Activated CD8-positive, alpha-beta memory T cell treated with anti-CD3 and anti-CD28 coated beads for 36 hours (primary cell): ENCODE measurements around the gene SGSH. TPM values are rescaled to one million over a fixed set of nuclear protein-coding genes. Genes with fewer than 3 reads are reported as not detected.

Experiments used
- CTCF ChIA-PET: fragments of 350-600 bp; sonication (Branson Sonifier 250); formaldehyde crosslinking; loops from one replicate; lab custom pipeline; 2021; ENCODE audit warnings: antibody characterized with exemption; lab: Charles Lee
- POLR2A ChIA-PET: fragments of 350-600 bp; sonication (Branson Sonifier 250); formaldehyde crosslinking; loops from one replicate; lab custom pipeline; 2021; ENCODE audit warnings: antibody characterized with exemption; lab: Charles Lee
- total RNA-seq, 2 experiments: library from RNA; stranded (reverse); gene quantifications; one replicate each; pipeline ENCODE4 v1.2.3, GENCODE V29; 2021

The SGSH gene
- total RNA-seq, 2 experiments from 2014 or later, result 11.3 to 12.2 TPM

DNA sequence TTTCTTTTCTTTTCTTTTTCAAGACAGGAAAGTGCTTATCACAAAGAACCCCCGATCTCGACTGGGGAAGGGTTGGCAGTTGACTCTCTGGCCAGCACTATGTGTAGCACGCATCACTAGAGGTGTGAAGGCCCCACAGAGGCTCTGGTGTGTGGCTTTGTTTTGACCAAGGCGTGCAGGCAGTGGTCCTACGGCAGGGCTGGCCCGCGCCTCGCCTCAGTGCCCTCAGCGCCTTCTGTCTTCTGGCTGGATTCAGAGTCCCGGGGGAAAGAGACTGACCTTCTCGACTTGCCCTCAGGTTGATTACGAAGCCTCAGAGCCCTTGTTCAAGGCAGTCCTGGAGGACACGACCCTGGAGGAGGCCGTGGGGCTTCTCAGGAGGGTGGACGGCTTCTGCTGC is 18.7 kb downstream of the SGSH start:
- ChIA-PET POLR2A (no interaction called here), CTCF (no interaction called here)

- ChIA-PET POLR2A (interaction anchor here (0.6 to 0.7 kb wide), 3 partner anchors 10 to 104 kb away, joined by 3 to 5 read pairs (median 4); no protein-coding TSS in a partner anchor), CTCF (interaction anchor here (0.7 kb wide), 1 partner anchor 76 kb away, joined by 3 read pairs; no protein-coding TSS in a partner anchor)
These were observed 20.8 kb downstream of the SGSH start for GRCh38 chr17:80199295-80199694.

GRCh38 chr17:80198144-80198661 is 21.9 kb downstream of the SGSH start:
- CTCF ChIA-PET, result no interaction called here
- POLR2A ChIA-PET, result interaction anchor here (0.6 kb wide), 1 partner anchor 9 kb away, joined by 3 read pairs; no protein-coding TSS in a partner anchor

GRCh38 chr17:80196652-80197051 is 23.5 kb downstream of the SGSH start:
- ChIA-PET POLR2A (interaction anchor here (0.8 kb wide), 1 partner anchor 11 kb away, joined by 3 read pairs; no protein-coding TSS in a partner anchor), CTCF (interaction anchor here (1.0 to 3.2 kb wide), 7 partner anchors 9 to 148 kb away, joined by 3 to 29 read pairs (median 4); no protein-coding TSS in a partner anchor)

DNA sequence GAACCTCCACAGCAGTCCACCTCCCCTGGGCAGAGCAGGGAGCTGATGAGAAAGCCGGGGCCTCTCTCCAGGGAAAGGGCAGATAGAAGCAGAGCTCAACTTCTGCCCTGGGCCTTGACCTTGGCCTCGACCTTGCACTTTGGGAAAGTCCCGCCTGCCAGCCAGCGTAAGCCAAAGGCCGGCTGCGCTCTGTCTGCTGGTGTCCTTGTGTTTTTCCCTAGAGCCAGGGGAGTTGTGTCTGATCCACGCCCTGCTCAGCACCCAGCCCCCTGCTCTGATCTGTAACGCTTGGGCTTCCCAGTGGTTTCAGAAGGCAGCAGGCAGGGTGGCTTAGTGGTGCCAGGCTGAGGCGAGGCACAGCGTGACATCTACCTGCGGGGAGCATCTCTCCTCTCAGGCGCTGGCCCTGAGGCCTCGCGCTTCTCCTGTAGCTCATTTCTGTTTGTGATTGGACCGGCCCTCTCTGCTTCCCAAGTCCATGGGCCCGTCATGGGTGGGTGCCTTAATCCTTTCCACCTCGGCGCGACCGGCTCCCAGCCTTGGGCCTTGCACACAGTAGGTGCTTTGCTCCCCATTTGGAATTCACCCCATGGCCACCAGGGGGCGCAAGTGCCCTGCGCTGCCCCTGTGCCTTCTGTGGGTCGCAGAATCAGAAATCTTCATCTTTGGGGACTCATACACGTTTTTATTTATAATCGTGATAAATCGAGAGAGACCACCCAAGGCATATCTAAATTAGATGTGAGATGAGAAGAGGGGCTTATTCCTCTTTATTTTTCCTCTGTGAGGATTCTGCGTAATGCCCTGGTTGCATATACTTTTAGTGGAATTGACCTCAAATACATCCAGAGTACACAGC is 24.2 kb downstream of the SGSH start:
- ChIA-PET POLR2A (interaction anchor here (0.8 kb wide), 2 partner anchors 10 to 63 kb away, joined by 3 read pairs; no protein-coding TSS in a partner anchor), CTCF (interaction anchor here (0.6 to 3.2 kb wide), 18 partner anchors 8 to 231 kb away, joined by 3 to 29 read pairs (median 4); no protein-coding TSS in a partner anchor)

- CTCF ChIA-PET, result interaction anchor here (0.6 to 3.2 kb wide), 13 partner anchors 11 to 232 kb away, joined by 3 to 29 read pairs (median 4); no protein-coding TSS in a partner anchor
- POLR2A ChIA-PET, result interaction anchor here (0.8 kb wide), 1 partner anchor 64 kb away, joined by 3 read pairs; no protein-coding TSS in a partner anchor
These were observed 25.0 kb downstream of the SGSH start for GRCh38 chr17:80195141-80195540.

GRCh38 chr17:80191865-80192661 is 28.1 kb downstream of the SGSH start:
- ChIA-PET CTCF (no interaction called here), POLR2A (no interaction called here)

DNA sequence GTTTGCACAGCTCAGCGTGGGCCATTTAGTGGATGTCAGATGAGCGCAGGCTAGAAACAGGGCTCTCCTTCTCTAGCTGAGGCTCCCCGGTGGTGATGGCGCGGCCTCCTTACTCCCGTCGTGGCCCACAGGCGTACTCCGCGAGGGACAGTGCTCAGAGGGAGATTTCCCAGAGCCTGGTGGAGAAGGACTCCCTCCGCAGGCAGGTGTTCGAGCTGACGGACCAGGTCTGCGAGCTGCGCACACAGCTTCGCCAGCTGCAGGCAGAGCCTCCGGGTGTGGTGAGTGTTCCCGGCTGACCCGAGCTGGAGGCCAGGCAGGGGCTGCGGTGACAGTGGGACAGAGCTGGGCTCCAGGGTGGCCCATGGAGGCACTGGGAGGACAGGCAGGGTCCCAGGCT is 28.9 kb downstream of the SGSH start:
- POLR2A ChIA-PET, result no interaction called here
- CTCF ChIA-PET, result no interaction called here

- ChIA-PET CTCF (no interaction called here), POLR2A (no interaction called here)
These were observed 29.4 kb downstream of the SGSH start for GRCh38 chr17:80190716-80191115.

- ChIA-PET CTCF (no interaction called here), POLR2A (no interaction called here)
These were observed 30.5 kb downstream of the SGSH start for GRCh38 chr17:80189611-80190010.

GRCh38 chr17:80187515-80187941 is 32.6 kb downstream of the SGSH start:
- POLR2A ChIA-PET, result no interaction called here
- CTCF ChIA-PET, result interaction anchor here (0.9 to 1.4 kb wide), 2 partner anchors 9 to 179 kb away, joined by 3 to 4 read pairs; no protein-coding TSS in a partner anchor

- ChIA-PET CTCF (interaction anchor here (1.2 to 1.4 kb wide), 2 partner anchors 9 to 179 kb away, joined by 3 to 4 read pairs; no protein-coding TSS in a partner anchor), POLR2A (no interaction called here)
These were observed 33.0 kb downstream of the SGSH start for GRCh38 chr17:80187090-80187489.

GRCh38 chr17:80185968-80186367 is 34.2 kb downstream of the SGSH start:
- ChIA-PET POLR2A (interaction anchor here (0.6 kb wide), 1 partner anchor 10 kb away, joined by 3 read pairs; no protein-coding TSS in a partner anchor), CTCF (interaction anchor here (1.2 kb wide), 1 partner anchor 10 kb away, joined by 3 read pairs; no protein-coding TSS in a partner anchor)

- ChIA-PET POLR2A (no interaction called here), CTCF (no interaction called here)
These were observed 35.8 kb downstream of the SGSH start for GRCh38 chr17:80184423-80184714.

DNA sequence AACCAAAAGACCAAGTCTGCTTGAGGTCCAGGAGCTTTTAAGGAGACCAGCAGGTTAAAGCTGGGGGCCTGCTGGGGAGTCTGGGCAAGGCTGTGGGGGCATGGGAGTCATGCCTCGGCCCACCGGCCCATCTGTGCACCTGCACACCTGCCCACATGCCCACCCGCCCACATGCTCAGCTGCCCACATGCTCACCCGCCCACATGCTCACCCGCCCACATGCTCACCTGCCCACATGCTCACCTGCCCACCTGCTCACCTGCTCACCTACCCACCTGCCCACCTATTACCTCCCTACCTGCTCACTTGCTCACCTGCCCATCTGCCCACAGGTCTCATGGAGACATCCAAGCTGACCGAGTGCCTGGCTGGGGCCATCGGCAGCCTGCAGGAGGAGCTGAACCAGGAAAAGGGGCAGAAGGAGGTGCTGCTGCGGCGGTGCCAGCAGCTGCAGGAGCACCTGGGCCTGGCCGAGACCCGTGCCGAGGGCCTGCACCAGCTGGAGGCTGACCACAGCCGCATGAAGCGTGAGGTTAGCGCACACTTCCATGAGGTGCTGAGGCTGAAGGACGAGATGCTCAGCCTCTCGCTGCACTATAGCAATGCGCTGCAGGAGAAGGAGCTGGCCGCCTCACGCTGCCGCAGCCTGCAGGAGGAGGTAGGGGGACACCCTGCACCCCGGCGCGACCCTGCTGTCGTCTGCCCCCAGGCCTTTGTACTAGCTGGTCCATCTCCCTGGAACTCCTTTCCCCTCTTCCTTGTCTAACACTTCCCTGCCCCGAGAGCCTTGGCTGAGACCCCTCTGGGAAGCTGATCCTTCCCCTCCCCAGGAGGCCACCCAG is 36.3 kb downstream of the SGSH start:
- ChIA-PET CTCF (no interaction called here), POLR2A (no interaction called here)

GRCh38 chr17:80182845-80183223 is 37.3 kb downstream of the SGSH start:
- CTCF ChIA-PET, result no interaction called here
- POLR2A ChIA-PET, result no interaction called here

GRCh38 chr17:80182118-80182844 is 37.9 kb downstream of the SGSH start:
- CTCF ChIA-PET, result no interaction called here
- POLR2A ChIA-PET, result no interaction called here

DNA sequence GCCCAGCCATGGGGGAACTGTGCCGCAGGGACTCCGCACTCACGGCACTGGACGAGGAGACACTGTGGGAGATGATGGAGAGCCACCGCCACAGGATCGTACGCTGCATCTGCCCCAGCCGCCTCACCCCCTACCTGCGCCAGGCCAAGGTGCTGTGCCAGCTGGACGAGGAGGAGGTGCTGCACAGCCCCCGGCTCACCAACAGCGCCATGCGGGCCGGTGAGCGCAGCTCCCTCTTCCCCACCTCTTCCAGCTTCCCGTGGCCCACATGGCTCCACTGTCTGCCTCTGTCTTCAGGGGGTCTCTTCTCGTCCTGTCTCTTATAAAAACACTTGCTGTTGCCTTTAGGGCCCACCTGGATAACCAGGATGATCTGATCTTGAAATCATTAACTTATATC is 38.7 kb downstream of the SGSH start:
- POLR2A ChIA-PET, result no interaction called here
- CTCF ChIA-PET, result no interaction called here
